ENCODE measurements around the gene TUBA3D.
"Not testable (repeated sequence)": the region's sequence is repeated elsewhere in the genome, so short reads cannot be mapped to it uniquely, and the experiment has no call there.

Gene TUBA3D

GRCh38 chr2:131467722-131468121 is 8.2 kb upstream of the TUBA3D start:
- WGBS, 2 experiments, result 83 to 87% methylated on average over 7 of the region's 10 CpGs
- not testable (repeated sequence) for H3K9me3 ChIP-seq (ENCODE audit: control insufficient read depth, low read length); H3K27ac ChIP-seq (ENCODE audit: insufficient read depth, low read depth, low read length, poor library complexity, severe bottlenecking); H3K4me1 ChIP-seq (ENCODE audit: control insufficient read depth, insufficient read depth, low read length); H3K36me3 ChIP-seq (ENCODE audit: control insufficient read depth, insufficient read depth, low read length); H3K4me3 ChIP-seq (ENCODE audit: insufficient read depth, low read depth, low read length); H3K27me3 ChIP-seq (ENCODE audit: control insufficient read depth, insufficient read depth, low read length, poor library complexity, severe bottlenecking)

GRCh38 chr2:131470944-131471343 is 5.0 kb upstream of the TUBA3D start:
- 93% methylated on average over 2 to 3 of the region's 3 CpGs for WGBS, 2 experiments
- H3K27me3 ChIP-seq (ENCODE audit: control insufficient read depth, insufficient read depth, low read length, poor library complexity, severe bottlenecking); H3K27ac ChIP-seq (ENCODE audit: insufficient read depth, low read depth, low read length, poor library complexity, severe bottlenecking): not testable (repeated sequence)

GRCh38 chr2:131471624-131472023 is 4.3 kb upstream of the TUBA3D start:
- not testable (repeated sequence) for H3K27ac ChIP-seq (ENCODE audit: insufficient read depth, low read depth, low read length, poor library complexity, severe bottlenecking); H3K9me3 ChIP-seq (ENCODE audit: control insufficient read depth, low read length); H3K4me3 ChIP-seq (ENCODE audit: insufficient read depth, low read depth, low read length); H3K27me3 ChIP-seq (ENCODE audit: control insufficient read depth, insufficient read depth, low read length, poor library complexity, severe bottlenecking); H3K36me3 ChIP-seq (ENCODE audit: control insufficient read depth, insufficient read depth, low read length); H3K4me1 ChIP-seq (ENCODE audit: control insufficient read depth, insufficient read depth, low read length)
- 70% methylated on average over 1 to 3 of the region's 8 CpGs for WGBS, 2 experiments

More at GRCh38 chr2:131470944-131471343, 5.0 kb upstream of the TUBA3D start:
- not testable (repeated sequence) for H3K36me3 ChIP-seq (ENCODE audit: control insufficient read depth, insufficient read depth, low read length); H3K4me3 ChIP-seq (ENCODE audit: insufficient read depth, low read depth, low read length); H3K4me1 ChIP-seq (ENCODE audit: control insufficient read depth, insufficient read depth, low read length); H3K9me3 ChIP-seq (ENCODE audit: control insufficient read depth, low read length)

- not testable (repeated sequence) for H3K27me3 ChIP-seq (ENCODE audit: control insufficient read depth, insufficient read depth, low read length, poor library complexity, severe bottlenecking); H3K4me1 ChIP-seq (ENCODE audit: control insufficient read depth, insufficient read depth, low read length); H3K36me3 ChIP-seq (ENCODE audit: control insufficient read depth, insufficient read depth, low read length); H3K4me3 ChIP-seq (ENCODE audit: insufficient read depth, low read depth, low read length); H3K9me3 ChIP-seq (ENCODE audit: control insufficient read depth, low read length); H3K27ac ChIP-seq (ENCODE audit: insufficient read depth, low read depth, low read length, poor library complexity, severe bottlenecking)
- WGBS, 2 experiments, result 83% methylated on average over 2 of the region's 2 CpGs
Observed at GRCh38 chr2:131473266-131473665, 2.7 kb upstream of the TUBA3D start.

- not testable (repeated sequence) for H3K4me1 ChIP-seq (ENCODE audit: control insufficient read depth, insufficient read depth, low read length); H3K27me3 ChIP-seq (ENCODE audit: control insufficient read depth, insufficient read depth, low read length, poor library complexity, severe bottlenecking); H3K4me3 ChIP-seq (ENCODE audit: insufficient read depth, low read depth, low read length); H3K9me3 ChIP-seq (ENCODE audit: control insufficient read depth, low read length); H3K27ac ChIP-seq (ENCODE audit: insufficient read depth, low read depth, low read length, poor library complexity, severe bottlenecking); H3K36me3 ChIP-seq (ENCODE audit: control insufficient read depth, insufficient read depth, low read length)
- WGBS, 2 experiments, result 95 to 97% methylated on average over 25 of the region's 25 CpGs
Observed at GRCh38 chr2:131476363-131476762, 444 bp downstream of the TUBA3D start.

GRCh38 chr2:131477227-131477626 is 1.3 kb downstream of the TUBA3D start:
- not testable (repeated sequence) for H3K27ac ChIP-seq (ENCODE audit: insufficient read depth, low read depth, low read length, poor library complexity, severe bottlenecking); H3K9me3 ChIP-seq (ENCODE audit: control insufficient read depth, low read length); H3K36me3 ChIP-seq (ENCODE audit: control insufficient read depth, insufficient read depth, low read length); H3K4me3 ChIP-seq (ENCODE audit: insufficient read depth, low read depth, low read length); H3K4me1 ChIP-seq (ENCODE audit: control insufficient read depth, insufficient read depth, low read length); H3K27me3 ChIP-seq (ENCODE audit: control insufficient read depth, insufficient read depth, low read length, poor library complexity, severe bottlenecking)
- WGBS, 2 experiments, result 81 to 87% methylated on average over 1 of the region's 1 CpG

- not testable (repeated sequence) for H3K4me3 ChIP-seq (ENCODE audit: insufficient read depth, low read depth, low read length); H3K9me3 ChIP-seq (ENCODE audit: control insufficient read depth, low read length); H3K27me3 ChIP-seq (ENCODE audit: control insufficient read depth, insufficient read depth, low read length, poor library complexity, severe bottlenecking); H3K4me1 ChIP-seq (ENCODE audit: control insufficient read depth, insufficient read depth, low read length); H3K36me3 ChIP-seq (ENCODE audit: control insufficient read depth, insufficient read depth, low read length); H3K27ac ChIP-seq (ENCODE audit: insufficient read depth, low read depth, low read length, poor library complexity, severe bottlenecking)
- 92 to 94% methylated on average over 12 of the region's 18 CpGs for WGBS, 2 experiments
Observed at GRCh38 chr2:131478074-131478849, 2.3 kb downstream of the TUBA3D start.

- not testable (repeated sequence) for H3K27ac ChIP-seq (ENCODE audit: insufficient read depth, low read depth, low read length, poor library complexity, severe bottlenecking)
- WGBS, 2 experiments, result 96 to 97% methylated on average over 9 of the region's 9 CpGs
Observed at GRCh38 chr2:131478850-131479461, 3.0 kb downstream of the TUBA3D start.

GRCh38 chr2:131480351-131480750 is 4.4 kb downstream of the TUBA3D start:
- not testable (repeated sequence) for H3K4me1 ChIP-seq (ENCODE audit: control insufficient read depth, insufficient read depth, low read length); H3K36me3 ChIP-seq (ENCODE audit: control insufficient read depth, insufficient read depth, low read length); H3K9me3 ChIP-seq (ENCODE audit: control insufficient read depth, low read length); H3K27me3 ChIP-seq (ENCODE audit: control insufficient read depth, insufficient read depth, low read length, poor library complexity, severe bottlenecking); H3K4me3 ChIP-seq (ENCODE audit: insufficient read depth, low read depth, low read length); H3K27ac ChIP-seq (ENCODE audit: insufficient read depth, low read depth, low read length, poor library complexity, severe bottlenecking)
- WGBS, 2 experiments, result 94 to 97% methylated on average over 16 to 20 of the region's 20 CpGs

More at GRCh38 chr2:131478850-131479461, 3.0 kb downstream of the TUBA3D start:
- not testable (repeated sequence) for H3K27me3 ChIP-seq (ENCODE audit: control insufficient read depth, insufficient read depth, low read length, poor library complexity, severe bottlenecking); H3K4me1 ChIP-seq (ENCODE audit: control insufficient read depth, insufficient read depth, low read length); H3K36me3 ChIP-seq (ENCODE audit: control insufficient read depth, insufficient read depth, low read length); H3K4me3 ChIP-seq (ENCODE audit: insufficient read depth, low read depth, low read length); H3K9me3 ChIP-seq (ENCODE audit: control insufficient read depth, low read length)

- H3K36me3 ChIP-seq (ENCODE audit: control insufficient read depth, insufficient read depth, low read length); H3K9me3 ChIP-seq (ENCODE audit: control insufficient read depth, low read length); H3K4me3 ChIP-seq (ENCODE audit: insufficient read depth, low read depth, low read length); H3K4me1 ChIP-seq (ENCODE audit: control insufficient read depth, insufficient read depth, low read length); H3K27ac ChIP-seq (ENCODE audit: insufficient read depth, low read depth, low read length, poor library complexity, severe bottlenecking); H3K27me3 ChIP-seq (ENCODE audit: control insufficient read depth, insufficient read depth, low read length, poor library complexity, severe bottlenecking): not testable (repeated sequence)
- WGBS, 2 experiments, result 93 to 94% methylated on average over 18 to 19 of the region's 19 CpGs
Observed at GRCh38 chr2:131482506-131483155, 6.7 kb downstream of the TUBA3D start.

All from ectodermal cell (in vitro differentiated cells).